HepG2 (cell line): ENCODE results near the gene SAMD4A. TPM values are rescaled to one million over a fixed set of nuclear protein-coding genes. Genes with fewer than 3 reads are reported as not detected.
A peak's percentile ranks its signal among the peaks of the same experiment; 100 is the strongest.

Source experiments
- ATAC-seq: fragments of 200-7000 bp; cut with Tn5 transposase; 3 replicates; pipeline ENCODE4 v1.9.1; 2020; ENCODE audit warnings: mild to moderate bottlenecking, moderate library complexity
- BruUV-seq: library from RNA; stranded (reverse); fragments of 400-500 nt; replicated peaks from 2 replicates; lab custom pipeline; 2021; lab: Mats Ljungman, UMichigan
- CTCF ChIA-PET: fragments of 300-600 bp; formaldehyde crosslinking; extraction: SDS; loops from one replicate; lab custom pipeline; 2021; ENCODE audit warnings: low total read pairs, inconsistent platforms, low intra/inter-chr PET ratio; lab: Yijun Ruan, JAX
- POLR2A ChIA-PET: fragments of 350-600 bp; sonication (Branson Sonifier 250); formaldehyde crosslinking; loops from one replicate; lab custom pipeline; 2020; ENCODE audit warnings: antibody characterized with exemption, inconsistent platforms; lab: Yijun Ruan, JAX
- DNase-seq: peaks from one replicate; pipeline ENCODE4 v3.0.0-alpha.2; 2015; ENCODE audit warnings: low spot score
- FAIRE-seq: peaks from 3 replicates; lab custom pipeline; 2011; peaks lifted over from hg19 to GRCh38; lab: Jason Lieb, UNC
- H2AFZ ChIP-seq: one replicate; pipeline ENCODE4 v1.6.1; 2011; ENCODE audit warnings: low read length, inconsistent platforms
- H3K27ac ChIP-seq: fragments of 300-600 bp; 3 replicates; pipeline ENCODE4 v1.8.0; 2011; ENCODE audit warnings: mixed run types, mild to moderate bottlenecking, mixed read lengths, low read length, inconsistent platforms; ENCODE audit not compliant: insufficient read depth; ENCODE audit errors: extremely low read length
- H3K27me3 ChIP-seq, 2 experiments: fragments of 200-600 bp in 1 of 2; 2 replicates in 1 of 2; 3 replicates in 1 of 2; pipeline versions ENCODE4 v1.6.0 to v1.8.0; 2011; ENCODE audit warnings: low read length in 2 of 2, mild to moderate bottlenecking in 2 of 2, moderate library complexity in 2 of 2, inconsistent platforms in 1 of 2; ENCODE audit not compliant: insufficient read depth in 2 of 2, control insufficient read depth in 1 of 2
- H3K36me3 ChIP-seq, 2 experiments: fragments of 200-600 bp in 1 of 2; replicated peaks in 1 of 2; 2 replicates in 1 of 2; 3 replicates in 1 of 2; pipeline versions ENCODE4 v1.5.1 to v1.8.0; 2011; ENCODE audit warnings: low read length in 2 of 2, inconsistent platforms in 1 of 2; ENCODE audit not compliant: insufficient read depth in 2 of 2, control insufficient read depth in 1 of 2
- H3K4me1 ChIP-seq: 2 replicates; pipeline ENCODE4 v1.5.1; 2012; ENCODE audit warnings: low read length, inconsistent platforms; ENCODE audit not compliant: insufficient read depth
- H3K4me2 ChIP-seq: 2 replicates; pipeline ENCODE4 v1.6.0; 2011; ENCODE audit warnings: low read depth, low read length, inconsistent platforms
- H3K4me3 ChIP-seq, 3 experiments: fragments of 200-600 bp in 1 of 3; sonication (generic), shearing (Covaris generic) in 1 of 3; replicated peaks in 1 of 3; 2 replicates each; pipeline ENCODE4 v1.5.1; 2011 to 2016; ENCODE audit warnings: low read length in 3 of 3, inconsistent platforms in 2 of 3, low read depth in 2 of 3, mild to moderate bottlenecking in 2 of 3, control low read depth in 1 of 3, mixed read lengths in 1 of 3; ENCODE audit not compliant: insufficient read depth in 1 of 3
- H3K79me2 ChIP-seq: one replicate; pipeline ENCODE4 v1.6.1; 2011; ENCODE audit warnings: low read length, inconsistent platforms; ENCODE audit not compliant: insufficient read depth
- H3K9ac ChIP-seq: 2 replicates; pipeline ENCODE4 v1.6.0; 2011; ENCODE audit warnings: mild to moderate bottlenecking, low read depth, low read length, inconsistent platforms; ENCODE audit not compliant: insufficient read depth
- H3K9me3 ChIP-seq: 2 replicates; pipeline ENCODE4 v1.5.1; 2012; ENCODE audit warnings: mild to moderate bottlenecking, low read length
- H4K20me1 ChIP-seq: 2 replicates; pipeline ENCODE4 v1.6.0; 2011; ENCODE audit warnings: inconsistent platforms, mild to moderate bottlenecking, low read length, moderate library complexity; ENCODE audit not compliant: insufficient read depth
- RBM22 ChIP-seq: fragments of 200-400 bp; formaldehyde crosslinking; optimal IDR thresholded peaks from 2 replicates; pipeline ENCODE3; 2017; ENCODE audit warnings: mild to moderate bottlenecking, low read length, moderate library complexity
- ZBTB33 ChIP-seq: sonication (generic); formaldehyde crosslinking; IDR thresholded peaks from 2 replicates; pipeline ENCODE4 v1.4.0; 2020; ENCODE audit warnings: missing genetic modification reagents
- ZSCAN20 ChIP-seq: sonication (generic); formaldehyde crosslinking; IDR thresholded peaks from 2 replicates; pipeline ENCODE4 v1.4.0; 2020; ENCODE audit warnings: missing genetic modification reagents, mild to moderate bottlenecking, borderline replicate concordance
- WGBS: methylation state at CpG from one replicate; pipeline ENCODE4 v1.1.6; 2017; ENCODE audit warnings: low lambda C conversion rate; 5-methylcytosine and 5-hydroxymethylcytosine counted together
- in situ Hi-C: cut with HindIII; loops from 2 replicates; pipeline ENCODE4 v1.10.0; 2017; ENCODE audit warnings: low pct_unique_long_range_greater_than_20kb; ENCODE audit not compliant: extremely low pct_ligation_motif_present
- intact Hi-C: fragments of 100-400 bp; cut with micrococcal nuclease; formaldehyde crosslinking; loops from one replicate; pipeline ENCODE4 v1.10.0; 2022; ENCODE audit not compliant: unreplicated experiment
- polyA plus RNA-seq, 8 experiments: library from polyadenylated mRNA; depleted of rRNA in 3 of 8; stranded (reverse) in 7 of 8; unstranded in 1 of 8; fragments of >200 nt; fragmentation: Illumina TruSeq in 4 of 8; extraction: Trizol in 4 of 8; gene quantifications; 2 replicates each; pipeline versions ENCODE4 v1.2.1 to v1.2.3, GENCODE V29; 2011 to 2016; ENCODE audit warnings: low read depth in 4 of 8, missing spikeins in 1 of 8, mixed read lengths in 1 of 8; ENCODE audit not compliant: insufficient read depth in 1 of 8
- total RNA-seq, 5 experiments: library from RNA; depleted of rRNA; stranded (reverse); fragments of >200 nt; fragmentation: Illumina TruSeq; extraction: Trizol; gene quantifications; 2 replicates each; pipeline ENCODE4 v1.2.3, GENCODE V29; 2016; ENCODE audit warnings: low read depth in 1 of 5

The SAMD4A gene
- total and polyA plus RNA-seq, 2 of the 13 experiments (the other 11 are each of a cell fraction or from before 2014, with no cell fraction given), result 11.8 to 13.0 TPM

- H2AFZ ChIP-seq, result no peak overlapping the region
- peaks cover 5% of the 10 kb centered on the region for H3K4me1 ChIP-seq
- ATAC-seq, result no peak
- no peak overlapping the region for H3K9ac ChIP-seq
- no peaks in the 10 kb centered on the region for H3K9me3 ChIP-seq
- 96% methylated on average over 9 of the region's 9 CpGs for WGBS
- no peaks in the 10 kb centered on the region for H3K27me3 ChIP-seq
- peaks cover under 1% of the 10 kb centered on the region for H3K79me2 ChIP-seq
- H4K20me1 ChIP-seq, result peaks cover 11% of the 10 kb centered on the region; the same call in 1 of the 2 replicates
- TF ChIP-seq RBM22 (peak; percentile 23), ZBTB33 (CRISPR knock-in tag) (peak; percentile 75; the same call in 1 of the 2 replicates), ZSCAN20 (CRISPR knock-in tag) (no peak)
- TF ChIP-seq, all 625 proteins: peak for 2
- intact Hi-C loops, result no loop called here
- ChIA-PET POLR2A (no interaction called here), CTCF (no interaction called here)
- Histone ChIP-seq H3K36me3 (peaks cover 2 to 5% of the 10 kb centered on the region in 2 experiments; a peak in 3 of 5 replicates), H3K4me2 (no peak overlapping the region), H3K27ac (no peak overlapping the region), H3K4me3 (no peak overlapping the region)
- in situ Hi-C loops, result no loop called here
- FAIRE-seq (no peak), DNase-seq (no peak)
- BruUV-seq, result no TSS peak
These were observed 162.0 kb downstream of the SAMD4A start for GRCh38 chr14:54728700-54729527.
